Raji (cell line): ENCODE measurements around the gene HACD2.

Source experiments
- POLR2A ChIP-seq: IDR thresholded peaks from 2 replicates; pipeline ENCODE4 v1.6.1; 2011; ENCODE audit warnings: low read depth, low read length, control low read depth; ENCODE audit not compliant: insufficient read depth

Gene HACD2

DNA sequence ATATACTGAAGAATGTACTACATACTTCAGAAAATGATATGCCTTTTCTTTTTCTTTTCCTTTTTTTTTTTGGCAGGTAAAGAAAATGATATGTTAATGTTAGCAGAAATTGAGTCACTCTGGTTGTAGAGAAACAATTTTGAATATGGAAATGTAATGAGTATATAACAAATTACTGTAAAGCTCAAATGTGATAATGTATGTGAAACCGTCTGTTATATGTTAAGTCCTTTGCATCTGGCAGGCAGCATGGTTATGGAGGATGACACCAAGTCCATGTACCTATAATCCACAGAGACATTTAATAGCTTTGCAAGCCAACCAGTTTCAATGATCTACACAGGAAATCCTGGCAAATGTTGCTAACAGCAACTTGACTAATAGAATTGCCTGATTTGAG, 58.4 kb downstream of the HACD2 start:
- TF ChIP-seq POLR2A = no peak

- TF ChIP-seq POLR2A = no peak
Observed at GRCh38 chr3:123525433-123525832, 59.4 kb downstream of the HACD2 start.

GRCh38 chr3:123524981-123525380, 59.9 kb downstream of the HACD2 start:
- TF ChIP-seq POLR2A = no peak

- no peak for TF ChIP-seq POLR2A
Observed at GRCh38 chr3:123523023-123523412, 61.8 kb downstream of the HACD2 start.

DNA sequence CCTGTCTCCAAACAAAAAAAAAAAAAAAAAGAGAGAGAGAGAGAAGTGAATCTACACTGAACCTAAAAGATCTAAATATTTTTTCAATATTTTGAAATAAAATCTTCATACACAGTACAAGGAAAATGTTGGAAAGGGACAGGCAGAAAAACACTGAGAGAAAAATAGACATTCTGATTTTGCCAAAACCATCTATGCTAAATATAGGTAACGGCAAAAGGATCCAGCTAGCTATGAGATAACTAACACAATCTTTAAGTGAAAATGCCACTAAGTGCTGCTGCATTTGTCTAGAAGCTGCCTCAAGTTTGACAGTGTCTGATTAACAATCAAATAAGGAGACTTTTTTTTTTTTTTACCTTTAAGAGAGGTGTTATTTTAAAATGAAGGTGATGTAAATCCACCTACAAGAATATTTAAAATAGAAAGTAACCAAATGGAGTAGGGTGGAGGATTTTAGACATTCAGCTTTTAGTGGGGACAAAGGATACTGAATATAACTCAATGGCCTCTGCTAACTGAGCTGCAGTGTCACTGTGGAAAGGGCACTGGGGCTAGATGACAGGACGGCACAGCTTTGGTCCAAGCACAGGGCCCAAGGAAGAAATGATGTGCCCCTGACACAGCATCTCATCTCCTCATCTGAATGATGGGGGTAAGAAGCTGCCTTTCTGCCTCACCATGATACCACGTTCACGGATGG, 62.4 kb downstream of the HACD2 start:
- TF ChIP-seq POLR2A = no peak

GRCh38 chr3:123521179-123521969, 63.5 kb downstream of the HACD2 start:
- no peak for TF ChIP-seq POLR2A

DNA sequence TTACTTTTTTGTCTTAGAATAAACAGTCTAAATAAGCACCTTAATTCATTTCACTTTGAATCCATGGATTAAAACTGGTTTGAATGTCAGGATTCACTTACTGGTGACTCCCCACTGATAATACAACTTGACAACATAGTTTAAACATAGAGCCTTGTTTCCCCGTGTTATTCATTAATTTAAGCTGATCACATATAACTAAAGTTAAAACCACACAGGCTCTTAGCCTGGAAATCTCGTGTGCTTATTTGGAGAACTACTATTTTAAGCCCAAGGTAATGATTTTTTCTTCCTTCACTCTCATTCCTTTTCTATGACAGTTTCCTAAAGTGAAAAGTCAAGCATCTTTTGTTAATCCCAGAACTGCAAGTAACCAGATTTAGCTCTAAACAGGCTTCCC, 64.2 kb downstream of the HACD2 start:
- no peak for TF ChIP-seq POLR2A

- TF ChIP-seq POLR2A = no peak
Observed at GRCh38 chr3:123518892-123519485, 65.9 kb downstream of the HACD2 start.

- TF ChIP-seq POLR2A = no peak
Observed at GRCh38 chr3:123511726-123512125, 73.1 kb downstream of the HACD2 start.

- TF ChIP-seq POLR2A = no peak
Observed at GRCh38 chr3:123511084-123511483, 73.8 kb downstream of the HACD2 start.

DNA sequence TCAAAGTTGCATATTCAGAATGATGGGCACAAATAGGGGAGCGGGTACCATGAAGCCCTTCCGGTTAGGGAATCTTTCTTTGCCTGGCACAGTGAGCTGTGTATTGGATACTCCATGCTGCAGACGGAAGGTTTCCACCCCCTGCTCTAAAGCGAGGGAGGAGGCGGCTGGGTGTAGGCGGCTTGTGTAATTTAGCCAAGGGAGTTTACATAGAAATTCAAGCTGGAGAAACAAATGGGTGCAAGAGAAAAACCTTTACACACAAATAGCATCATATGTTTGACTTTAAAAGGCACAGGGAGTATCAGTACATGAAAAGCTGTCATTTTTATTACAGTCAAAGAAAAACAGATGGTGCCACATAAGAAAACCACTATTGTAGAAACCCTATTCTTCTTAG, 76.7 kb downstream of the HACD2 start:
- no peak for TF ChIP-seq POLR2A

DNA sequence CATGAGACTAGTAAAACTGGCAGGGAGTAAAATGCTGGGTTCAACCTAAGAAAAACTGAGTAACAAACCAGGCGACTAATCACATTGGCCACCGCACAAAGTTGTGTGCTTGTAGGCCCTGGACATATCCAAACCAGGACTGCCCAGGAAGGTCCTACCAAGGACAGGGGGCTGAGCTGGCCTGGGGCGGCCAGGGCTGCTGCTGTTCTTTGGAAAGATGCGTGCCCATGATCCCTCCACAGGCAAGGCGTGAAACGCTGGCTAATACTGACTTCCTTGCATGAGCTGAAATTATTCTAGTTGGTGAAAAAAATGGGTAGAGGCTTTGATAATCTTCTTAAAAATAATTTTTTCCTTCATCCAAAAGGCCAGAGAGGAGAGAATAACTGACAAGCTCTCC, 79.0 kb downstream of the HACD2 start:
- TF ChIP-seq POLR2A = no peak

- no peak for TF ChIP-seq POLR2A
Observed at GRCh38 chr3:123503203-123503602, 81.7 kb downstream of the HACD2 start.

GRCh38 chr3:123499322-123499721, 85.5 kb downstream of the HACD2 start:
- TF ChIP-seq POLR2A = no peak

DNA sequence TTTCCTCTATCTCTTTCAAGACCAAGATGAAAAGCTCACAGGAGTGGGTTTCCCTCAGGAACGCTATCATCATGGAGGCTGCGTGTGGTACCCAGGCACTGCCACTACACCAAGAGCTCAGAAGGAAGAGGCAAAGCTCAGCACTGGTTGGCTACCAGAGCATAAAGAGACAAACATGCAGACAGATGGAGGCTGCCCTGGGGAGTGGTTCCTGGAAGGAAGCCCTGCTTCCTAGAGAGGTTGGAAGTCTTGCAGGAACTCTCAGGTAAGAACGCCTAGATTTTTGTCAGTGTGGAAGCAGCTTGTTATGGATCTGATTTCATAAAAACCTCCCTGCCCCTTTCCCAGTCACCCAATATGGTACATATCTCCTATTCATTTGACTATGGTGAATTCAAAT, 86.1 kb downstream of the HACD2 start:
- no peak for TF ChIP-seq POLR2A

DNA sequence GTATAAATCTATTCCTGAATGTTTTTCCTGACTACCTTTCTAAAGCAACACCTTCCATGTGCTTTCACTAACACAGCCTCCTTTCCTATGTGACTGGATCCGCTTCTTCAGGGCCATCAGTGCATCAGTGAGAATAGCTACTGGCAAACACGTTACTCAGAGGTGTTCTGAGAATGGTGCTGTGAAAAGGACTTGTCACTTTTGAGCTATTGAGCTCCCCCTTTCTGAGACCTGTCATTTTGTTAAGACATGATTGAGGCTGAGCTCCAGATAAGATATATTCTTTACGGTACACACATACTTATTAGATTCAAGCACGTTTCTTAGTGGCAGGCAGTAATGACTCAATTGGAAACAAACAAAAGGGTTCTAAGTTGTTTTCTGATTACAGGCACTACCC, 90.9 kb downstream of the HACD2 start:
- TF ChIP-seq POLR2A = no peak

DNA sequence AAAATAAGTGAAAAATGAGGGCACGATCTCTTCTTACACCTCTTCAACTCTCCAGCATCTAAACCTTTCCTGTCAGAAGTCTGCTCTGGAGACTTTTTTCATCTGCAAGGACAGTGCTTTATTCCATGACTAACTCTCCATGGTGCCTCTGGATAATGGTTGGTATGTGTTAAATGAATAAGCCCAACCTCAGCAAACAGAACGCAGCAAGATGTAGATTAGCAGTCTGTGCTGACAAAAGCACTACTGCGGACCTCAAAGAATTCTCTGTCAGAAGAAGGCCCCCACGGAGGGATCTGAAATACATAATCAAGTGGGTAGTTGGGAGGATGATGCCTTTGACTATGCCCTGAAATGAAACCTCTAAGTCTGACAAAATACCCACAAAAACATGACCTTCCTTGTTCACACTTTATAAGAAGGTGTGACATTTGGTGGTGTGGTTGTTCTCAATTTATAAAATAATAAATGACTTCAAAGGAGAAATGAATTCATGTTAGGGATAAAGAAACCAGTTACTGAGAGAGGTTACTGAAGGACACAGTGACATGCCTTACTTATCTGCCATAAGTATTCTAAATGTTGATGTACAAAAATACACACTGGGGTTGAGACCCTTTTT, 92.8 kb downstream of the HACD2 start:
- TF ChIP-seq POLR2A = no peak
